Natural killer cell (primary cell): ENCODE data around the gene KANSL1. TPM values are rescaled to one million over a fixed set of nuclear protein-coding genes. Genes with fewer than 3 reads are reported as not detected.
"Not testable (repeated sequence)": the region's sequence is repeated elsewhere in the genome, so short reads cannot be mapped to it uniquely, and the experiment has no call there.

Source experiments
- ATAC-seq, 3 donors: fragments of 150-1000 bp in 2 of 3; fragments of 200-7000 bp in 1 of 3; cut with Tn5 transposase; 1 replicate in 1 of 3; 2 replicates in 2 of 3; pipeline ENCODE4 v1.10.0; 2021; ENCODE audit warnings: mild to moderate bottlenecking in 2 of 3, moderate library complexity in 2 of 3
- DNase-seq, 2 donors: peaks; one replicate each; pipeline versions ENCODE4 v3.0.0 to v3.0.0-alpha.2; 2013 to 2021; ENCODE audit warnings: mixed read lengths in 1 of 2
- H3K27ac ChIP-seq: one replicate; pipeline ENCODE4 v1.5.1; 2013; ENCODE audit warnings: mild to moderate bottlenecking, low read length
- H3K27me3 ChIP-seq: one replicate; pipeline ENCODE4 v1.6.1; 2013; ENCODE audit warnings: low read length; ENCODE audit not compliant: control insufficient read depth, insufficient read depth
- H3K36me3 ChIP-seq: one replicate; pipeline ENCODE4 v1.6.1; 2013; ENCODE audit warnings: low read length; ENCODE audit not compliant: control insufficient read depth, insufficient read depth
- H3K4me1 ChIP-seq: one replicate; pipeline ENCODE4 v1.6.1; 2013; ENCODE audit warnings: low read length; ENCODE audit not compliant: control insufficient read depth, insufficient read depth
- H3K4me3 ChIP-seq: one replicate; pipeline ENCODE4 v1.5.1; 2013; ENCODE audit warnings: low read length
- H3K9me3 ChIP-seq: one replicate; pipeline ENCODE4 v1.6.1; 2013; ENCODE audit warnings: low read length; ENCODE audit not compliant: control insufficient read depth, insufficient read depth
- H3K27ac Mint-ChIP-seq, 2 donors: one replicate each; pipeline ENCODE4 v1.8.0; 2022; ENCODE audit warnings: mild to moderate bottlenecking in 2 of 2, mixed read lengths in 2 of 2, moderate library complexity in 1 of 2
- H3K27me3 Mint-ChIP-seq, 2 donors: one replicate each; pipeline ENCODE4 v1.8.0; 2022; ENCODE audit warnings: low read depth in 2 of 2, mixed read lengths in 2 of 2
- H3K36me3 Mint-ChIP-seq: one replicate; pipeline ENCODE4 v1.8.0; 2022; ENCODE audit warnings: mixed read lengths
- H3K4me1 Mint-ChIP-seq, 2 donors: one replicate each; pipeline ENCODE4 v1.8.0; 2022; ENCODE audit warnings: mixed read lengths in 2 of 2
- H3K4me3 Mint-ChIP-seq: one replicate; pipeline ENCODE4 v1.8.0; 2022; ENCODE audit warnings: mild to moderate bottlenecking, moderate library complexity, mixed read lengths
- H3K9me3 Mint-ChIP-seq, 2 donors: one replicate each; pipeline ENCODE4 v1.8.0; 2022; ENCODE audit warnings: mixed read lengths in 2 of 2
- CTCF ChIP-seq: fragments of 200-600 bp; IDR thresholded peaks from one replicate; pipeline ENCODE4 v1.8.0; 2022; ENCODE audit warnings: antibody characterized with exemption
- WGBS: methylation state at CpG from one replicate; pipeline ENCODE4 v1.1.7; 2013; ENCODE audit warnings: missing lambda C conversion rate; ENCODE audit not compliant: insufficient coverage; 5-methylcytosine and 5-hydroxymethylcytosine counted together
- intact Hi-C: fragments of 100-400 bp; cut with micrococcal nuclease; formaldehyde crosslinking; loops from one replicate; pipeline ENCODE4 v1.14.2; 2022
- total RNA-seq, 4 donors: library from RNA; stranded (reverse); fragments of 120-200 nt in 1 of 4; gene quantifications; one replicate each; pipeline versions ENCODE4 v1.2.3 to v1.2.4, GENCODE V29; 2013 to 2022

Gene KANSL1
- total RNA-seq, 3 donors from 2014 or later (not counting 1 experiment from before 2014, with no cell fraction given) = 202 to 240 (median 220) TPM

GRCh38 chr17:46191322-46192188 lies 1.7 kb downstream of the KANSL1 start:
- 0% methylated on average over 6 of the region's 20 CpGs for WGBS
- ATAC-seq (no peak), DNase-seq (peak in 1 of 2 donors; percentile 50)
- Mint-ChIP-seq H3K4me1 (peaks cover 65 to 69% of the 10 kb centered on the region in 2 donors), H3K9me3 (no peaks in the 10 kb centered on the region), H3K27me3 (no peaks in the 10 kb centered on the region), H3K4me3 (peak overlapping the region; percentile 98), H3K36me3 (no peaks in the 10 kb centered on the region), H3K27ac (peak overlapping the region; percentile 95 to 99)
- H3K36me3 ChIP-seq = no peaks in the 10 kb centered on the region
- H3K27ac ChIP-seq = peak overlapping the region; percentile 91
- peaks cover 32% of the 10 kb centered on the region for H3K4me1 ChIP-seq
- intact Hi-C loops = loop anchor here (2.0 to 10.0 kb wide), 5 partner anchors 15 to 1047 kb away; partner anchors contain the start of gene HEXIM1
- H3K4me3 ChIP-seq = peak overlapping the region; percentile 73
- H3K27me3 ChIP-seq = no peaks in the 10 kb centered on the region
- H3K9me3 ChIP-seq = no peaks in the 10 kb centered on the region
- TF ChIP-seq CTCF = no peak

- H3K4me3 Mint-ChIP-seq = peak overlapping the region; percentile 98
- WGBS = 57% methylated on average over 2 of the region's 4 CpGs
Measured at GRCh38 chr17:46190763-46191162, 2.5 kb downstream of the KANSL1 start.

GRCh38 chr17:46186827-46187235 lies 6.4 kb downstream of the KANSL1 start:
- peak; percentile 89 to 90 (median 89) for ATAC-seq
- not testable (repeated sequence) for H3K4me3 ChIP-seq, H3K27ac ChIP-seq, H3K27me3 Mint-ChIP-seq, H3K36me3 ChIP-seq, H3K9me3 ChIP-seq, H3K36me3 Mint-ChIP-seq, H3K9me3 Mint-ChIP-seq, H3K27me3 ChIP-seq
- 60% methylated on average over 3 of the region's 3 CpGs for WGBS
- Mint-ChIP-seq H3K4me1 (peaks cover 90 to 92% of the 10 kb centered on the region in 2 donors), H3K27ac (peak overlapping the region; percentile 88 to 99), H3K4me3 (peak overlapping the region; percentile 61)
- peak; percentile 52 for TF ChIP-seq CTCF
- peak in 1 of 2 donors; percentile 73 for DNase-seq
- H3K4me1 ChIP-seq = peaks cover 40% of the 10 kb centered on the region
- intact Hi-C loops = loop anchor here (1.0 kb wide), 1 partner anchor 143 kb away; no protein-coding TSS in a partner anchor

More at GRCh38 chr17:46190763-46191162, 2.5 kb downstream of the KANSL1 start:
- H3K27me3 ChIP-seq = no peaks in the 10 kb centered on the region
- H3K4me3 ChIP-seq = peak overlapping the region; percentile 73
- Mint-ChIP-seq H3K36me3 (no peaks in the 10 kb centered on the region), H3K9me3 (no peaks in the 10 kb centered on the region), H3K27me3 (no peaks in the 10 kb centered on the region), H3K27ac (peak overlapping the region; percentile 95 to 99), H3K4me1 (peaks cover 68 to 72% of the 10 kb centered on the region in 2 donors)
- no peaks in the 10 kb centered on the region for H3K9me3 ChIP-seq
- no peak for TF ChIP-seq CTCF
- no peak overlapping the region for H3K27ac ChIP-seq
- peaks cover 31% of the 10 kb centered on the region for H3K4me1 ChIP-seq
- no peak for ATAC-seq
- no peak for DNase-seq
- H3K36me3 ChIP-seq = no peaks in the 10 kb centered on the region
- intact Hi-C loops = loop anchor here (2.0 to 10.0 kb wide), 5 partner anchors 14 to 1046 kb away; partner anchors contain the start of gene HEXIM1
